Panc1 (cell line): ENCODE results near the gene MCF2L2.

Experiments
- POLR2AphosphoS5 ChIP-seq: IDR thresholded peaks from 2 replicates; pipeline ENCODE4 v1.6.1; 2012; ENCODE audit warnings: mild to moderate bottlenecking, low read depth, low read length, moderate library complexity
- SIN3A ChIP-seq: IDR thresholded peaks from 2 replicates; pipeline ENCODE4 v1.6.1; 2012; ENCODE audit warnings: low read depth, mild to moderate bottlenecking, low read length, moderate library complexity, borderline replicate concordance; ENCODE audit not compliant: insufficient read depth
- TCF7L2 ChIP-seq: IDR thresholded peaks from 2 replicates; pipeline ENCODE4 v1.6.1; 2011; ENCODE audit warnings: mild to moderate bottlenecking, low read depth, low read length, inconsistent platforms
- TF ChIP-seq, protein P1 (sequence below): fragments of 450-650 bp; IDR thresholded peaks from 2 replicates; pipeline ENCODE4 v1.5.1; 2017; ENCODE audit warnings: mild to moderate bottlenecking
- TF ChIP-seq, protein P2 (sequence below), 2 experiments: IDR thresholded peaks; 2 replicates each; pipeline ENCODE4 v1.6.1; 2011 to 2012; ENCODE audit warnings: low read depth in 2 of 2, control low read depth in 1 of 2, low read length in 1 of 2, mild to moderate bottlenecking in 1 of 2, moderate library complexity in 1 of 2; ENCODE audit not compliant: insufficient read depth in 1 of 2

DNA sequence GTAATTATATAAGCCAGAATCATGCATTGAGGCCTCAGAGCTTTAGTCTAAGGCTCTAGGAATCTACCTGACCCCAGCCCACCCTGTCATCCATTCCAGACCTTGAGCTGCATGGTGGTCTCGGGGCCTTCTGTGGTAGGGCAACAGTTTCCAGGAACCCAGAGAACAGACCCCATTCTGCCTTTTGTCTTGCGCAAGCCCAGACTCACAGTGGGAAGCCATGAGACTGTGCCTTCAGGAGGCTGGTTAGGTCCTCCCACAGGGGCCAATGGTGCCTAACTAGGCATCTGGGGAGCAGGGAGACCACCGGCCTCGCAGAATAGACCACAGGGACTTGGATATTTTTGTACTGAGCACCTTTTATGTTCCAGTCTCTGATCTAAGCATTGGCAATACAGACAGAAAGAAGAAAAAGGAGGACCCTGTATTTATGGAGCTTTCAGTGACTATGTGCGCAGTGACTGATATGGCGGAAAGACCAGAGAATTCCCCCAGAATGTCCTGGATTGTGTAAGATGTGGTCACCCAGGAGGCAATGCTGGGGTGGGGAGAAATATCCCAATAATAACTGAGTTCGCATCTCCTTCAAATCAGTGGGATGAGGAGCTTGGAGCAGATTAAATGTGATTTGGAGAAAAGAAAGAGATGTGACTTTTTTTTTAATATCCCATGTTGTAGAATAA, 40.1 kb downstream of the MCF2L2 start:
- TF ChIP-seq POLR2AphosphoS5: no peak
- TF ChIP-seq, protein P1, sequence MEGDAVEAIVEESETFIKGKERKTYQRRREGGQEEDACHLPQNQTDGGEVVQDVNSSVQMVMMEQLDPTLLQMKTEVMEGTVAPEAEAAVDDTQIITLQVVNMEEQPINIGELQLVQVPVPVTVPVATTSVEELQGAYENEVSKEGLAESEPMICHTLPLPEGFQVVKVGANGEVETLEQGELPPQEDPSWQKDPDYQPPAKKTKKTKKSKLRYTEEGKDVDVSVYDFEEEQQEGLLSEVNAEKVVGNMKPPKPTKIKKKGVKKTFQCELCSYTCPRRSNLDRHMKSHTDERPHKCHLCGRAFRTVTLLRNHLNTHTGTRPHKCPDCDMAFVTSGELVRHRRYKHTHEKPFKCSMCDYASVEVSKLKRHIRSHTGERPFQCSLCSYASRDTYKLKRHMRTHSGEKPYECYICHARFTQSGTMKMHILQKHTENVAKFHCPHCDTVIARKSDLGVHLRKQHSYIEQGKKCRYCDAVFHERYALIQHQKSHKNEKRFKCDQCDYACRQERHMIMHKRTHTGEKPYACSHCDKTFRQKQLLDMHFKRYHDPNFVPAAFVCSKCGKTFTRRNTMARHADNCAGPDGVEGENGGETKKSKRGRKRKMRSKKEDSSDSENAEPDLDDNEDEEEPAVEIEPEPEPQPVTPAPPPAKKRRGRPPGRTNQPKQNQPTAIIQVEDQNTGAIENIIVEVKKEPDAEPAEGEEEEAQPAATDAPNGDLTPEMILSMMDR: no peak
- TF ChIP-seq SIN3A: no peak
- TF ChIP-seq TCF7L2: no peak
- TF ChIP-seq, protein P2, sequence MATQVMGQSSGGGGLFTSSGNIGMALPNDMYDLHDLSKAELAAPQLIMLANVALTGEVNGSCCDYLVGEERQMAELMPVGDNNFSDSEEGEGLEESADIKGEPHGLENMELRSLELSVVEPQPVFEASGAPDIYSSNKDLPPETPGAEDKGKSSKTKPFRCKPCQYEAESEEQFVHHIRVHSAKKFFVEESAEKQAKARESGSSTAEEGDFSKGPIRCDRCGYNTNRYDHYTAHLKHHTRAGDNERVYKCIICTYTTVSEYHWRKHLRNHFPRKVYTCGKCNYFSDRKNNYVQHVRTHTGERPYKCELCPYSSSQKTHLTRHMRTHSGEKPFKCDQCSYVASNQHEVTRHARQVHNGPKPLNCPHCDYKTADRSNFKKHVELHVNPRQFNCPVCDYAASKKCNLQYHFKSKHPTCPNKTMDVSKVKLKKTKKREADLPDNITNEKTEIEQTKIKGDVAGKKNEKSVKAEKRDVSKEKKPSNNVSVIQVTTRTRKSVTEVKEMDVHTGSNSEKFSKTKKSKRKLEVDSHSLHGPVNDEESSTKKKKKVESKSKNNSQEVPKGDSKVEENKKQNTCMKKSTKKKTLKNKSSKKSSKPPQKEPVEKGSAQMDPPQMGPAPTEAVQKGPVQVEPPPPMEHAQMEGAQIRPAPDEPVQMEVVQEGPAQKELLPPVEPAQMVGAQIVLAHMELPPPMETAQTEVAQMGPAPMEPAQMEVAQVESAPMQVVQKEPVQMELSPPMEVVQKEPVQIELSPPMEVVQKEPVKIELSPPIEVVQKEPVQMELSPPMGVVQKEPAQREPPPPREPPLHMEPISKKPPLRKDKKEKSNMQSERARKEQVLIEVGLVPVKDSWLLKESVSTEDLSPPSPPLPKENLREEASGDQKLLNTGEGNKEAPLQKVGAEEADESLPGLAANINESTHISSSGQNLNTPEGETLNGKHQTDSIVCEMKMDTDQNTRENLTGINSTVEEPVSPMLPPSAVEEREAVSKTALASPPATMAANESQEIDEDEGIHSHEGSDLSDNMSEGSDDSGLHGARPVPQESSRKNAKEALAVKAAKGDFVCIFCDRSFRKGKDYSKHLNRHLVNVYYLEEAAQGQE (IDR thresholded peaks at IDR 0.05; ENCODE audit: insufficient read depth in 1 of 2, low read depth in 2 of 2, low read length in 1 of 2): no peak
